ENCODE measurements around the gene KIAA0930.
"Not testable (repeated sequence)": the region's sequence is repeated elsewhere in the genome, so short reads cannot be mapped to it uniquely, and the experiment has no call there.

KIAA0930 gene

GRCh38 chr22:45240810-45241631 lies at the start of gene KIAA0930:
Gene KIAA0930, minus strand, starts transcription at chr22:45240894. Its CDS starts 191 bp downstream, at chr22:45240703.
- peak in 51 of 56 donors; percentile 33 to 87 (median 75) for DNase-seq

- no peak for DNase-seq
Observed at GRCh38 chr22:45286854-45287551, 46.3 kb upstream of the KIAA0930 start.

DNA sequence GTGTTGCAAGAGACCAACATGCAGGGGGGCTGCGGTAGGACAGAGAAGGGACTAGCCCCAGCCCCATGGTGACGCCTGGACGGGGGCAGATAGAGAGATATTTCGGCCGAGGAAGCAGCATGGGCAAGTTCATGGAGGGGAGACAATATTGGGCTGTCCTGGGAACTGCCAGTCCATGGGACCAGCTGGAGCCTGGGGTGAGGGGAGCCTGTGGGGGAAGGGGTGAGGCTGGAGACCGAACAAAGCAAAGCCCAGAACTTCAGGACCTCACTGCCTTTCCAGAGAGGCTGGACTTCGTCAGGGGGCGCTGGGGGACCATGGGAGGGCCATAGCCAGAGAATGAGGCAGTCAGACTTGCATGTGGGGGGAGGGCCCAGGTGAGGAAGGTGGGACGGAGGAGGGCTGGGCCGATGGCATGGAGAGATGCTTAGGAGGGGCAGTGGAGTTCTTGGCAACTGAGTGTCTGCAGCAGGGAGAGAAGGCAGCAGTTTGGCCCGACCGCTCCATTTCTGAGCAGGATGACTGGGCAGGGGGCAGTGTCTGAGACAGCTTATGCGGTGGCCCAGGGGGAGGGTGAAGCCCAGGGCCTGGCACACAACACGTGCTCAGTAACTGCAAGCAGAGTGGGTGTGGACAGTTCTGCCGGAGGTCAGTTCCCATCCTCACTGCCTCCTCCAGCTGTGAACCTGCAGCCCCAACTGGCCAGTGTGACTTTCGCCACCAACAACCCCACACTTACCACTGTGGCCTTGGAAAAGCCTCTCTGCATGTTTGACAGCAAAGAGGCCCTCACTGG lies 44.8 kb upstream of the KIAA0930 start:
- peak in 1 of 56 donors; percentile 22 for DNase-seq

GRCh38 chr22:45284705-45285262 lies 44.1 kb upstream of the KIAA0930 start, which contains the start of gene UPK3A:
Gene UPK3A, plus strand, starts transcription at chr22:45284949. Its CDS starts 65 bp downstream, at chr22:45285014.
- DNase-seq = peak in 14 of 56 donors; percentile 4 to 78 (median 20)

- no peak for DNase-seq
Observed at GRCh38 chr22:45281010-45281409, 40.3 kb upstream of the KIAA0930 start.

- DNase-seq = no peak
Observed at GRCh38 chr22:45280587-45280980, 39.9 kb upstream of the KIAA0930 start.

- DNase-seq = no peak
Observed at GRCh38 chr22:45278125-45278524, 37.4 kb upstream of the KIAA0930 start.

- not testable (repeated sequence) for DNase-seq
Observed at GRCh38 chr22:45277720-45278119, 37.0 kb upstream of the KIAA0930 start.

- no peak for DNase-seq
Observed at GRCh38 chr22:45276507-45277105, 35.9 kb upstream of the KIAA0930 start.

GRCh38 chr22:45273452-45274075 lies 32.9 kb upstream of the KIAA0930 start:
- no peak for DNase-seq

DNA sequence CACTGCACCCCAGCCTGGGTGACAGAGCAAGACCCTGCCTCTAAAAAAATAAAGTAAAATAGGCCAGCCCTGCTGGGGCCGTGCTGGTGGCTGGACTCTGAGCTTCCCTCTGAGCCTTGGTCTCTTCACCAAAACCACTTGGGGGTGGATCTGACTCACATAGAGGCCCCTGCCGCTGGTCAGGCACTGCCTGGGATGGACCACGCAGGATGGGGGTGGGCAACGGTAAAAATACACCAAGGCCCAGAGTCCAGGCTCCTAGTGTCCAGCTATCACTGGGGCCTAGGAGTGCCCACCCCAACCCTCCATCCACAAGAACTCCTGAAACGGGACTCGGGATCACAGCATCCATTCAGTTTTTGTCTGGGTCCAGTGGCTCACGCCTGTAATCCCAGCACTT lies 31.8 kb upstream of the KIAA0930 start:
- DNase-seq = no peak

GRCh38 chr22:45271667-45272201 lies 31.0 kb upstream of the KIAA0930 start:
- DNase-seq = peak in 27 of 56 donors; percentile 5 to 64 (median 42)

DNA sequence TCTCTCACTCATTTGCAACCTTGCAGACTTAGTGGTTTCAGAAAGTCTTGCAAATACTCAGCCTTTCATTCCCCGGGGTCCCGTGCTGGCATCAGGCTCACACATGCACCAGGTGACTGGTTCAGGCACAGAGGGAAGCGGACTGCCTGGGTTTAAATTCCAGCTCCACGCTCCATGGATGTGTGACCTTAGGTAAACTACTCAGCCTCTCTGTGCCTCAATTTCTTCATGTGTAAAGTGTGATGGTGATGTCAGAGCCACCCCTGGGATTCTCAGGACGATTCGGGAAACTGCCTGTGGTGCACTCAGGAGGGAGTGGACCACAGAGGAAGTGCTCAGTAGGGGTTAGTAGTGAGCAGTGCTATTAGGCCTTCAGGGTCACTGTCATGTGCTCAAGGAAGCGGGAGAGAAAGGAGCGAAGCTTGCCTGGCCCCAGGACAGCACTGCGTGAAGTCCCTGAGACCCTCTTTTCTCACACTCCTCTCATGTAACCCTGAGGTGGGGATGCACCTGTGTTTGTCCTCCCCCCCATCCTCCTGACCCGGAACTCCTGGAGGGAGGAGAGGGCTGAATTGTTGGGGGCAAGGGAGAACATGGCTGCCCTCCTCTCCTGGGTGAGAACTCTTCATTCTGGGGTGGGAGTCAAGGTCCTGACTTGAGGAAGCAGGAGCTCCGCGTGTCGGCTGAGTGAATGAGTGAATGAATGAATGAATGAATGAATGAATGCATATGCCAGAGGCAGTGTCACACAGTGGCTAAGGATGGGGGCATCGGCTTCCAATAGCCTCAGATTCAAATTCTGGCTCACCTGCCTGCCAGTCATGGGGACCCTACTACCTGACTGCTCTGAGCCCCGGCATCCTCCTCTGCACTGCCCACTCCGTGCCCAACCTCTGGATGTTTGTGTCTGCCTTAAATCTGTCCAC lies 29.7 kb upstream of the KIAA0930 start:
- no peak for DNase-seq

DNA sequence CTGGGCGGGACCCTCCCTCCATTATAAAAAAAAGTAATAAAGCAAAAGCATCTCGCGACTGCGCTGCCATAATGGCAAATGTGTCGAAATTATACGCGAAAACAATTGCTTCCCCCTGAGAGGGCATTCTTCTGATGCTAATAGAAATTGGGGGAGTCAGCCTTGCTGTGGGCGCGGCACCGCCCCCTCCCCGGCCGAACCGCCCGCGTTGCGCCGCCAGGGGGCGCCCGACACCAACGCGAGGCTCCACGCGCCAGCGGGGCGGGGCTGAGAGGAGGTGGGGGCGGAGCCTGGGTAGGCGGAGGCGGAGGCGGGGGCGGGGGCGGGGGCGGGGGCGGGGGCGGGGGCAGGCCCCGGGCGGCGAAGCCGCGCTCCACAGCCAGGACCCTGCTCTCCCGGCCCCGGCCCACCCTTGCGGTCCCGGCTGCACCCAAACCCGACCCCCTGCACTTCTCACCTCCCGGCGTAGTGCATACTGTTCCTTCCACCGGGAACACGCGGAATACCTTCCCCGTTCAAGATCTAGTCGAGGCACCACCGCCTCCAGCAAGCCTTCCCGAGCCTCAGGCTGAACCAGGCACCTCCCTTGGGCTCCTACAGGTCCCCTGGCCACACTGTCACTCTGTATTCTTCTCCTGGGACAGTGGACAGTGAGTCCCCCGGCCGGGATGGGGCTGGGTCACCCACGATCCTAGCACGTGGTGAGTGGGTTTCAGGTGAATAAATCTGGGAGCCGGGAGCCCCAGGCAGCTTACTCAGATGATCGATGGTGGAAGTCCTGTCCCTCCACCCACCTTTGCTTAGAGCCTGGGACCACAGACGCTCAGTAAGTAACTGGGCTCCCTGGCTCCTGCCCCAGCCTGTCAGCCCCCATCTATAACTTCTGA lies 28.5 kb upstream of the KIAA0930 start:
- DNase-seq = peak in 53 of 56 donors; percentile 25 to 92 (median 66)

DNA sequence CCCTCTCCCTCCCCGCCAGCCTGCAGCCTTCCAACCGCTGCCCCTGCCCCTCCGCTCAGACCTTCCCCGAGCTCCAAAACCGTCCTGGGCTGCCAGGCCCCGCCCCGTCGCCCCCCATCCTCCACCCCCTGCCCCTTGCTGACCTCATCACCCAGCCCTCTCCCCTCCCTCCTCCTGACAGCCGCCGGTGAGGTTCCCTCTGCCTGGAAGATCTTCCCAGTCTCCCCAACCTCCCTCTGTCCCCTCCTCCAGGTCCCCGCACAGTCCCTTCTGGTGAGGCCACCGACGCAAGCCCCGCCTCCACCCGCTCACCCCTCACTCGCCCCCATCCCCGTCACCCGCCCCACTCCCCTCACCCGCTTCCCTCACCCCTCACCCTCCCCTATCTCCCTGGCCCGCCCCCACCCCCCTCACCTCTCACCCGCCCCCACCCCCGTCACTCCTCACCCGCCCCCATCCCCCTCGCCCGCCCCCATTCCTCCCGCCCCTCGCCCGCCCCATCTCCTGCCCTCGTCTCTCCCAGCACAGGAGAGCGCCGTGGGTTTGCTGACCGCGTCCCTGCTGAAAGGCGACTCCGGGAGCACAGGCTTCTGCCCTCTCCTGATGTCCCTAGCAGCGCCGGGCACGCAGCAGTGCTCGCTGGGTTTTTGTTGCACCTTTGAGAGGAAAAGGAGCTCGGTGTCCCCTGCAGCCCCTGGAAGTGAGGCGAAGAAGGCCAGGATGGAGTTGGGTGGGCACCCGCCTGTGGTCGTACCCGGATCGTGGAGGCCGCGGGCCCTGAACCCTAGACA lies 27.7 kb upstream of the KIAA0930 start:
- DNase-seq = peak in 14 of 56 donors; percentile 13 to 69 (median 35)

DNA sequence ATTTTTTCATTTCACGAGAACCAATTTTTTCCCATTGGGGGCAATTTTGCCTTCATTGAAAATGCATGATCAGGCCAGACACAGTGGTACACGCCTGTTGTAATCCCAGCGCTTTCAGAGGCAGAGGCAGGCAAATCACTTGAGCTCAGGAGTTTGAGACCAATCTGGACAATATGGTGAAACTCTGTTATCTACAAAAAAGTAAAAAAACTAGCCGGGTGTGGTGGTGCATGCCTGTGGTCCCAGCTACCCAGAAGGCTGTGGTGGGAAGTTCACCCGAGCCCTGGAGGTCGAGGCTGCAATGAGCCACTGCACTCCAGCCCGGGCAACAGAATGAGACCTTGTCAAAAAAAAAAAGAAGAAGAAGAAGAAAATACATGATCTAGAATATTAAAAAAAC lies 24.8 kb upstream of the KIAA0930 start:
- no peak for DNase-seq
